ENCODE data around the gene ZDHHC12.

Gene ZDHHC12

DNA sequence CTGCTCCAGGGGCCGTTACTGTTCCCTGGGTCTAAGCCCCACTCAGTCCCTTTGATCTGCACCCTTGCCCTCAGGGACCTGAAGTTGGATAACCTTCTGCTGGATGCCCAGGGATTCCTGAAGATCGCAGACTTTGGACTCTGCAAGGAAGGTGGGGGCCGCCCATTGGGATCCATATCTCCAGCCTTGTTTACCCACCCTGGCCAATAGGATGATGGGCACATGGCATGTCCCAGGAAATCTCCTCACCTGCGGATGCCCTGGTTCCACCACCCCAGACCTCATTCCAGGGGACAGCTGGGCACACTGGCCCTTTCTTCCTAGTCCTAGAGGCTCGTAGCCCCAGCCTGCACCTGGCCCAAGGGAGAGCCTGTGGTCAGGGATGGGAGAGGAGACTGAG is 5.5 kb downstream of the ZDHHC12 start:
- no peak for ATAC-seq
- TF ChIP-seq, protein P1, sequence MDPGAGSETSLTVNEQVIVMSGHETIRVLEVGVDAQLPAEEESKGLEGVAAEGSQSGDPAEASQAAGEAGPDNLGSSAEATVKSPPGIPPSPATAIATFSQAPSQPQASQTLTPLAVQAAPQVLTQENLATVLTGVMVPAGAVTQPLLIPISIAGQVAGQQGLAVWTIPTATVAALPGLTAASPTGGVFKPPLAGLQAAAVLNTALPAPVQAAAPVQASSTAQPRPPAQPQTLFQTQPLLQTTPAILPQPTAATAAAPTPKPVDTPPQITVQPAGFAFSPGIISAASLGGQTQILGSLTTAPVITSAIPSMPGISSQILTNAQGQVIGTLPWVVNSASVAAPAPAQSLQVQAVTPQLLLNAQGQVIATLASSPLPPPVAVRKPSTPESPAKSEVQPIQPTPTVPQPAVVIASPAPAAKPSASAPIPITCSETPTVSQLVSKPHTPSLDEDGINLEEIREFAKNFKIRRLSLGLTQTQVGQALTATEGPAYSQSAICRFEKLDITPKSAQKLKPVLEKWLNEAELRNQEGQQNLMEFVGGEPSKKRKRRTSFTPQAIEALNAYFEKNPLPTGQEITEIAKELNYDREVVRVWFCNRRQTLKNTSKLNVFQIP (CRISPR knock-in tag; IDR thresholded peaks at IDR 0.05; ENCODE audit: borderline replicate concordance, low read depth) = no peak
- no peak for TF ChIP-seq SNAI2 (CRISPR knock-in tag; IDR thresholded peaks at IDR 0.05)
- TF ChIP-seq, protein P2, sequence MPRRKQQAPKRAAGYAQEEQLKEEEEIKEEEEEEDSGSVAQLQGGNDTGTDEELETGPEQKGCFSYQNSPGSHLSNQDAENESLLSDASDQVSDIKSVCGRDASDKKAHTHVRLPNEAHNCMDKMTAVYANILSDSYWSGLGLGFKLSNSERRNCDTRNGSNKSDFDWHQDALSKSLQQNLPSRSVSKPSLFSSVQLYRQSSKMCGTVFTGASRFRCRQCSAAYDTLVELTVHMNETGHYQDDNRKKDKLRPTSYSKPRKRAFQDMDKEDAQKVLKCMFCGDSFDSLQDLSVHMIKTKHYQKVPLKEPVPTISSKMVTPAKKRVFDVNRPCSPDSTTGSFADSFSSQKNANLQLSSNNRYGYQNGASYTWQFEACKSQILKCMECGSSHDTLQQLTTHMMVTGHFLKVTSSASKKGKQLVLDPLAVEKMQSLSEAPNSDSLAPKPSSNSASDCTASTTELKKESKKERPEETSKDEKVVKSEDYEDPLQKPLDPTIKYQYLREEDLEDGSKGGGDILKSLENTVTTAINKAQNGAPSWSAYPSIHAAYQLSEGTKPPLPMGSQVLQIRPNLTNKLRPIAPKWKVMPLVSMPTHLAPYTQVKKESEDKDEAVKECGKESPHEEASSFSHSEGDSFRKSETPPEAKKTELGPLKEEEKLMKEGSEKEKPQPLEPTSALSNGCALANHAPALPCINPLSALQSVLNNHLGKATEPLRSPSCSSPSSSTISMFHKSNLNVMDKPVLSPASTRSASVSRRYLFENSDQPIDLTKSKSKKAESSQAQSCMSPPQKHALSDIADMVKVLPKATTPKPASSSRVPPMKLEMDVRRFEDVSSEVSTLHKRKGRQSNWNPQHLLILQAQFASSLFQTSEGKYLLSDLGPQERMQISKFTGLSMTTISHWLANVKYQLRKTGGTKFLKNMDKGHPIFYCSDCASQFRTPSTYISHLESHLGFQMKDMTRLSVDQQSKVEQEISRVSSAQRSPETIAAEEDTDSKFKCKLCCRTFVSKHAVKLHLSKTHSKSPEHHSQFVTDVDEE (CRISPR knock-in tag; IDR thresholded peaks at IDR 0.05) = no peak

DNA sequence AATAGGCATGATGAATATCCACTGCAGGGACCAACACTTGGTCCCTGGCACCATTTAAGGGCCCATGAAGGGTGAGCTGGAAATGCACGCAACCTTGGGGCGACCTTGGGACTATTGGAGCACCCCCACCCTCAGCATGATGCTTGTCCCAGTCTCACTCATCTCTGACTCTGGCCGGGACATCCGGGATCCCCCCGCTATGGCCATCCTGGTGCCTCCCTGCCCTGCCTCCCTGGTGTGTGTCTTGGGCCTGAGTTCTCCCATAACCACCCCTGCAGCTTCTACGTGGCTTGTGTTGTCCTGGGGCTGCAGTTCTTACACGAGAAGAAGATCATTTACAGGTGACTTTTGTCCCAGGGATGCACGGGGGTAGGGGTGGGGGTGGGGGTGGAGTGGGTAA is 5.9 kb downstream of the ZDHHC12 start:
- ATAC-seq = no peak
- TF ChIP-seq ISL1 (CRISPR knock-in tag; IDR thresholded peaks at IDR 0.05) (no peak), ARNTL (CRISPR knock-in tag; IDR thresholded peaks at IDR 0.05; ENCODE audit: borderline replicate concordance, low read depth) (no peak), GLIS3 (CRISPR knock-in tag; IDR thresholded peaks at IDR 0.05) (no peak), TCF4 (CRISPR knock-in tag; IDR thresholded peaks at IDR 0.05; ENCODE audit: borderline replicate concordance) (no peak), TOX (CRISPR knock-in tag; IDR thresholded peaks at IDR 0.05; ENCODE audit: borderline replicate concordance) (no peak), ZNF8 (CRISPR knock-in tag; IDR thresholded peaks at IDR 0.05) (no peak), ZFP30 (CRISPR knock-in tag; IDR thresholded peaks at IDR 0.05) (no peak), ZNF565 (CRISPR knock-in tag; conservative IDR thresholded peaks at IDR 0.05; ENCODE audit: low read depth) (no peak), RARB (CRISPR knock-in tag; IDR thresholded peaks at IDR 0.05) (no peak), PPARA (CRISPR knock-in tag; IDR thresholded peaks at IDR 0.05; ENCODE audit: borderline replicate concordance) (no peak)
- TF ChIP-seq, protein P2 (CRISPR knock-in tag; IDR thresholded peaks at IDR 0.05) = no peak
- TF ChIP-seq, protein P1 (CRISPR knock-in tag; IDR thresholded peaks at IDR 0.05; ENCODE audit: borderline replicate concordance, low read depth) = no peak
- TF ChIP-seq, protein P3, sequence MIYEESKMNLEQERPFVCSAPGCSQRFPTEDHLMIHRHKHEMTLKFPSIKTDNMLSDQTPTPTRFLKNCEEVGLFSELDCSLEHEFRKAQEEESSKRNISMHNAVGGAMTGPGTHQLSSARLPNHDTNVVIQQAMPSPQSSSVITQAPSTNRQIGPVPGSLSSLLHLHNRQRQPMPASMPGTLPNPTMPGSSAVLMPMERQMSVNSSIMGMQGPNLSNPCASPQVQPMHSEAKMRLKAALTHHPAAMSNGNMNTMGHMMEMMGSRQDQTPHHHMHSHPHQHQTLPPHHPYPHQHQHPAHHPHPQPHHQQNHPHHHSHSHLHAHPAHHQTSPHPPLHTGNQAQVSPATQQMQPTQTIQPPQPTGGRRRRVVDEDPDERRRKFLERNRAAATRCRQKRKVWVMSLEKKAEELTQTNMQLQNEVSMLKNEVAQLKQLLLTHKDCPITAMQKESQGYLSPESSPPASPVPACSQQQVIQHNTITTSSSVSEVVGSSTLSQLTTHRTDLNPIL (CRISPR knock-in tag; IDR thresholded peaks at IDR 0.05; ENCODE audit: low read depth) = no peak
- TF ChIP-seq, protein P4, sequence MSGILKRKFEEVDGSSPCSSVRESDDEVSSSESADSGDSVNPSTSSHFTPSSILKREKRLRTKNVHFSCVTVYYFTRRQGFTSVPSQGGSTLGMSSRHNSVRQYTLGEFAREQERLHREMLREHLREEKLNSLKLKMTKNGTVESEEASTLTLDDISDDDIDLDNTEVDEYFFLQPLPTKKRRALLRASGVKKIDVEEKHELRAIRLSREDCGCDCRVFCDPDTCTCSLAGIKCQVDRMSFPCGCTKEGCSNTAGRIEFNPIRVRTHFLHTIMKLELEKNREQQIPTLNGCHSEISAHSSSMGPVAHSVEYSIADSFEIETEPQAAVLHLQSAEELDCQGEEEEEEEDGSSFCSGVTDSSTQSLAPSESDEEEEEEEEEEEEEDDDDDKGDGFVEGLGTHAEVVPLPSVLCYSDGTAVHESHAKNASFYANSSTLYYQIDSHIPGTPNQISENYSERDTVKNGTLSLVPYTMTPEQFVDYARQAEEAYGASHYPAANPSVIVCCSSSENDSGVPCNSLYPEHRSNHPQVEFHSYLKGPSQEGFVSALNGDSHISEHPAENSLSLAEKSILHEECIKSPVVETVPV (CRISPR knock-in tag; IDR thresholded peaks at IDR 0.05) = no peak
- TF ChIP-seq, protein P5, sequence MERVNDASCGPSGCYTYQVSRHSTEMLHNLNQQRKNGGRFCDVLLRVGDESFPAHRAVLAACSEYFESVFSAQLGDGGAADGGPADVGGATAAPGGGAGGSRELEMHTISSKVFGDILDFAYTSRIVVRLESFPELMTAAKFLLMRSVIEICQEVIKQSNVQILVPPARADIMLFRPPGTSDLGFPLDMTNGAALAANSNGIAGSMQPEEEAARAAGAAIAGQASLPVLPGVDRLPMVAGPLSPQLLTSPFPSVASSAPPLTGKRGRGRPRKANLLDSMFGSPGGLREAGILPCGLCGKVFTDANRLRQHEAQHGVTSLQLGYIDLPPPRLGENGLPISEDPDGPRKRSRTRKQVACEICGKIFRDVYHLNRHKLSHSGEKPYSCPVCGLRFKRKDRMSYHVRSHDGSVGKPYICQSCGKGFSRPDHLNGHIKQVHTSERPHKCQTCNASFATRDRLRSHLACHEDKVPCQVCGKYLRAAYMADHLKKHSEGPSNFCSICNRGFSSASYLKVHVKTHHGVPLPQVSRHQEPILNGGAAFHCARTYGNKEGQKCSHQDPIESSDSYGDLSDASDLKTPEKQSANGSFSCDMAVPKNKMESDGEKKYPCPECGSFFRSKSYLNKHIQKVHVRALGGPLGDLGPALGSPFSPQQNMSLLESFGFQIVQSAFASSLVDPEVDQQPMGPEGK (CRISPR knock-in tag; IDR thresholded peaks at IDR 0.05; ENCODE audit: borderline replicate concordance) = no peak

All from SK-N-SH treated with all-trans-retinoic acid at 6 μM for 48 hours (cell line).